Measurements from ENCODE around the gene SLIT3. TPM values are rescaled to one million over a fixed set of nuclear protein-coding genes. Genes with fewer than 3 reads are reported as not detected.

The SLIT3 gene
- total RNA-seq, 1 experiment from 2014 or later, result not detected

DNA sequence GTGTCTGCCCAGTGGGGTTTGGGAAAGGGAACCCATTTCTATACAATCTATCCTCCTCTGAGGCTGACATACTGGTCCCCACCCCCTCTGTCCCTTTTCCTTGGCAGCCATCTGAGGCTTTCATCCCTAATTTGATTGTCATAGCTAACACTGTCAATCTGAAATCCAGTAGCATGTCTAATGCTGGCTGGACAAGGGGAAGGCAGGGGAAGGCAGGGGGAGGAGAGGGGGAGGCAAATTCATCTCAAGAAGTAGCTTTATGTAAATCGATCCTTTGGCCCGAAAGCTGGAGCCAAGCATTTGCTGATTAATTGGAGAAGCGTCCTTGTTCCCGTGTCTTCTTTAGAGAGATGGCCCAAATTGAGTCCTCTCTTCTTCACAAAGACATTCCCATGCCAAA is 407.7 kb downstream of the SLIT3 start:
- CTCF ChIA-PET, result no interaction called here
- H4K20me1 ChIP-seq (ENCODE audit: insufficient read depth), result no peaks in the 10 kb centered on the region
- no peak overlapping the region for H3K4me3 ChIP-seq
- H3K79me2 ChIP-seq (ENCODE audit: low read depth), result no peaks in the 10 kb centered on the region
- no peaks in the 10 kb centered on the region for H3F3A ChIP-seq (ENCODE audit: insufficient read depth, low read depth)
- no peaks in the 10 kb centered on the region for H3K9me2 ChIP-seq (ENCODE audit: insufficient read depth)
- no peak overlapping the region for H3K27ac ChIP-seq
- intact Hi-C loops (cut with micrococcal nuclease; ENCODE audit: unreplicated experiment), result no loop called here
- H2AFZ ChIP-seq, result no peak overlapping the region
- no peak overlapping the region for H3K4me2 ChIP-seq
- no peak for DNase-seq
- H3K36me3 ChIP-seq (ENCODE audit: low read depth), result no peaks in the 10 kb centered on the region
- H3K9me3 ChIP-seq (ENCODE audit: insufficient read depth, low read depth), result no peaks in the 10 kb centered on the region
- POLR2A ChIA-PET (ENCODE audit: unreplicated experiment), result no interaction called here
- H3K4me1 ChIP-seq (replicated peaks; ENCODE audit: insufficient read depth), result no peaks in the 10 kb centered on the region
- peaks cover 79% of the 10 kb centered on the region for H3K27me3 ChIP-seq (ENCODE audit: insufficient read depth, low read depth)
- BruUV-seq (replicated peaks), result no TSS peak
- no peak for TF ChIP-seq EZH2 (IDR thresholded peaks at IDR 0.05; ENCODE audit: low read depth)
- TF ChIP-seq, protein P1, sequence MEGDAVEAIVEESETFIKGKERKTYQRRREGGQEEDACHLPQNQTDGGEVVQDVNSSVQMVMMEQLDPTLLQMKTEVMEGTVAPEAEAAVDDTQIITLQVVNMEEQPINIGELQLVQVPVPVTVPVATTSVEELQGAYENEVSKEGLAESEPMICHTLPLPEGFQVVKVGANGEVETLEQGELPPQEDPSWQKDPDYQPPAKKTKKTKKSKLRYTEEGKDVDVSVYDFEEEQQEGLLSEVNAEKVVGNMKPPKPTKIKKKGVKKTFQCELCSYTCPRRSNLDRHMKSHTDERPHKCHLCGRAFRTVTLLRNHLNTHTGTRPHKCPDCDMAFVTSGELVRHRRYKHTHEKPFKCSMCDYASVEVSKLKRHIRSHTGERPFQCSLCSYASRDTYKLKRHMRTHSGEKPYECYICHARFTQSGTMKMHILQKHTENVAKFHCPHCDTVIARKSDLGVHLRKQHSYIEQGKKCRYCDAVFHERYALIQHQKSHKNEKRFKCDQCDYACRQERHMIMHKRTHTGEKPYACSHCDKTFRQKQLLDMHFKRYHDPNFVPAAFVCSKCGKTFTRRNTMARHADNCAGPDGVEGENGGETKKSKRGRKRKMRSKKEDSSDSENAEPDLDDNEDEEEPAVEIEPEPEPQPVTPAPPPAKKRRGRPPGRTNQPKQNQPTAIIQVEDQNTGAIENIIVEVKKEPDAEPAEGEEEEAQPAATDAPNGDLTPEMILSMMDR (conservative IDR thresholded peaks at IDR 0.05), result no peak

DNA sequence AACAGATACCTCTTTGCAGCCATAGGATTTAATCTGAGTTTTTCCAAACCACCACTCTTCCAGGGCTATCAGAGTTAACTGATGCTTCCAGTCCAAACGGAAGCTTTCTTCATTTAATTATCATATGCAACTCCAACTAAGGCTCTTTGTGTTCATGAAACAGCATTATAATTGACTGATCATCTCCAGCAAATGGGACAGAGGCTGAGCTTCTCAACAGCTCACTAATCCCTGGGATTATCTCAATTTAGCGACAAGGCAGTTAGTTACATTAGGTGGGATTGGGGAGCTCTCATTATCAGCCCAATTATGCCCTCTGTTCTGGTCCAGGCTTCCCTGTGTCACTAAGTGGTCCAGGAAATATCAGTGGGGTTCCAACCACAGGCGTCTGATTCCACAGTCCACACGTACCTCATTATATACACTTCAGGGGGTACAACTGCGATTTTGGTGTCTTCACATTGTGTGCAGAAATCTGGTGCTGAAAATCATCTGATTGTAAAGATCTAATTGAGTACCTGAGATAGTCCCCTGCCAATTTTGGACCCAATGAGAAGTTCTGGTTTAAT is 408.2 kb downstream of the SLIT3 start:
- intact Hi-C loops (cut with micrococcal nuclease; ENCODE audit: unreplicated experiment), result no loop called here
- ChIA-PET POLR2A (ENCODE audit: unreplicated experiment) (no interaction called here), CTCF (no interaction called here)
- peaks cover 85% of the 10 kb centered on the region for H3K27me3 ChIP-seq (ENCODE audit: insufficient read depth, low read depth)
- no peaks in the 10 kb centered on the region for H3F3A ChIP-seq (ENCODE audit: insufficient read depth, low read depth)
- H2AFZ ChIP-seq, result no peak overlapping the region
- no peaks in the 10 kb centered on the region for H3K36me3 ChIP-seq (ENCODE audit: low read depth)
- H3K79me2 ChIP-seq (ENCODE audit: low read depth), result no peaks in the 10 kb centered on the region
- no peaks in the 10 kb centered on the region for H3K9me3 ChIP-seq (ENCODE audit: insufficient read depth, low read depth)
- no peak for DNase-seq
- TF ChIP-seq, protein P1 (conservative IDR thresholded peaks at IDR 0.05), result no peak
- TF ChIP-seq EZH2 (IDR thresholded peaks at IDR 0.05; ENCODE audit: low read depth), result no peak
- H4K20me1 ChIP-seq (ENCODE audit: insufficient read depth), result no peaks in the 10 kb centered on the region
- no peak overlapping the region for H3K4me2 ChIP-seq
- no peak overlapping the region for H3K4me3 ChIP-seq
- no peak overlapping the region for H3K27ac ChIP-seq
- no peaks in the 10 kb centered on the region for H3K9me2 ChIP-seq (ENCODE audit: insufficient read depth)
- H3K4me1 ChIP-seq (replicated peaks; ENCODE audit: insufficient read depth), result no peaks in the 10 kb centered on the region
- BruUV-seq (replicated peaks), result no TSS peak

DNA sequence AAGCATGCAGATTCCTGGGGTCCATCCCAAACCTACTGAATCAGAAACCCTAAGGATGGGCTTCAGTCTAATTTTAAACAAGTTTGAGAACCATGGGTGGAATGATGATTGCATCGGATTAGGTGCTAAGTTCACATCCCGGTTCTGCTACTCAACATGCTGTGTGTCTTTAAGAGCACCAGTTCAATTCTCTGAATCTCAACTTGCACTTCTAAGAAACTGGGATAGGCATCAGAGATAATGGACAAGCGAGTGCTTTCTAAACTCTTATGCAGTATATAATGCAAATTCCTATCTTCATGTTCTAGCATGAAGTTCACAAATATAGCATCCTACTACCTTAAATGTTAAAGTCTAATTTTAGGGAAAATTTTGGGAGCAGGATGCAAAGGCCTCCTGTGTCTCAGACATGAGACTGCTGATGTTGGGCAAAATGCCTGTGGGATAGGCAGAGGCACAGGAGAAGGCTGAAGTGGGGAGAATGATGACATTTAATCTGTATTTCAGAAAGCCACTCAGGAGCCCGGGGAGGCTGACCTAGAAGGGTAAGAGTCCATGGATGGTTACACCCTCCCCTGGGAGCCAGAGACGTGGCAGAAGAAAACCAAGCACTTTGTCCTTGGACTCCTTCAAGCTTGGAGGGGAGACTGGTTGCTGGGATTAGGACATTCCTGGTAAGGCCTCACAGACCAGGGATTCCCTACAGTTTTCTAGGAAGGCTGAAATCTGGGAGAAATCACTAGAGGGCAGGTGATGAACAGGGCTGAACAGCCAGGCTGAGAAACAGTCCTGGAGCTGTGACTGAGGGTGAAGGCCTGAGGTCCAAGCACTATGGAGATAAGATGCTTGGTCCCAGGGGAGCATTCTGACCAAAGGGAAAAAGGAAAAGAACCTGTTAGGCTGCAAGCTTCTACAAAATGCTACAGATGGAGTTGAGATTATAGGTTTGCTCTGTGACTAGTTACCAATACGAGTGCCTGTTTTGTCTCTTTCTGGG is 409.8 kb downstream of the SLIT3 start:
- no peak for DNase-seq
- H3K4me1 ChIP-seq (replicated peaks; ENCODE audit: insufficient read depth), result no peaks in the 10 kb centered on the region
- CTCF ChIA-PET, result no interaction called here
- TF ChIP-seq, protein P1 (conservative IDR thresholded peaks at IDR 0.05), result no peak
- TF ChIP-seq EZH2 (IDR thresholded peaks at IDR 0.05; ENCODE audit: low read depth), result no peak
- no peaks in the 10 kb centered on the region for H3K79me2 ChIP-seq (ENCODE audit: low read depth)
- no peaks in the 10 kb centered on the region for H3F3A ChIP-seq (ENCODE audit: insufficient read depth, low read depth)
- no peak overlapping the region for H3K4me3 ChIP-seq
- no peaks in the 10 kb centered on the region for H3K9me2 ChIP-seq (ENCODE audit: insufficient read depth)
- no peaks in the 10 kb centered on the region for H4K20me1 ChIP-seq (ENCODE audit: insufficient read depth)
- no peak overlapping the region for H3K27ac ChIP-seq
- intact Hi-C loops (cut with micrococcal nuclease; ENCODE audit: unreplicated experiment), result no loop called here
- H3K9me3 ChIP-seq (ENCODE audit: insufficient read depth, low read depth), result no peaks in the 10 kb centered on the region
- peaks cover 93% of the 10 kb centered on the region for H3K27me3 ChIP-seq (ENCODE audit: insufficient read depth, low read depth)
- no peak overlapping the region for H2AFZ ChIP-seq
- POLR2A ChIA-PET (ENCODE audit: unreplicated experiment), result no interaction called here
- H3K36me3 ChIP-seq (ENCODE audit: low read depth), result no peaks in the 10 kb centered on the region
- BruUV-seq (replicated peaks), result no TSS peak
- H3K4me2 ChIP-seq, result no peak overlapping the region

Data from PC-9 (cell line).